ENCODE measurements around the gene AEN.

DNA sequence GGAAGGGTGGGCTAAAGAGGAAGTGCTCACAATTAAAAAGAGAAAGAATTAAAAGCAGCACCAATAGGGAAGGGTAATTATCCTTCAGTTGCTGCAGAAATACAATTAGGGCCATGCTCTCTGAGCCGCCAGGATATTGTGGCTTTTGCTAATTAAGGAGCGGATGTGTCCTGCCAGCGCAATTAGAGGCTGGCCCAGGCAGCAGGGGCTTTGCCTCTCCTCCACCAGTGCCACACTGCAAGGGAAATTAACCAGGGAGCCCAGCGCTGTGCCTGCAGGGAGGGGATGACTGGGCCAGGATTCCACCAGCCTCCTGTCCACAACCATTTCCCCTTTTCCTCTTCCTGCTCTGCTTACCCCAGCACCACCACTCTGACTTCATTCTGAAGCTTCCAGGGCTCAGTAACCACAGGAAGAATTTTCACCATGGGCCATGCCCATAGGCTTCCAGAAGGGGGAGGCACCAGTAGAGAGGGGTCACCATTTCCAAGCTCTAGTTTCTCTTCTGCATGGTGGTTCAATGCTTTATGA is 10.4 kb upstream of the AEN start:
- TF ChIP-seq POLR2AphosphoS5 (IDR thresholded peaks at IDR 0.05; ENCODE audit: borderline replicate concordance, low read depth, low read length): no peak
- TF ChIP-seq EZH2 (IDR thresholded peaks at IDR 0.05): no peak
- TF ChIP-seq FOXP2 (optimal IDR thresholded peaks at IDR 0.05; ENCODE audit: control extremely low read depth, extremely low read length, insufficient read depth): no peak
